Epidermal melanocyte (primary cell): ENCODE measurements around the gene CLDN12.
"Not testable (repeated sequence)": the region's sequence is repeated elsewhere in the genome, so short reads cannot be mapped to it uniquely, and the experiment has no call there.

Experiments
- DNase-seq: peaks from one replicate; pipeline ENCODE4 v3.0.0; 2011; ENCODE audit warnings: low spot score; ENCODE audit not compliant: insufficient read length

The CLDN12 gene

DNA sequence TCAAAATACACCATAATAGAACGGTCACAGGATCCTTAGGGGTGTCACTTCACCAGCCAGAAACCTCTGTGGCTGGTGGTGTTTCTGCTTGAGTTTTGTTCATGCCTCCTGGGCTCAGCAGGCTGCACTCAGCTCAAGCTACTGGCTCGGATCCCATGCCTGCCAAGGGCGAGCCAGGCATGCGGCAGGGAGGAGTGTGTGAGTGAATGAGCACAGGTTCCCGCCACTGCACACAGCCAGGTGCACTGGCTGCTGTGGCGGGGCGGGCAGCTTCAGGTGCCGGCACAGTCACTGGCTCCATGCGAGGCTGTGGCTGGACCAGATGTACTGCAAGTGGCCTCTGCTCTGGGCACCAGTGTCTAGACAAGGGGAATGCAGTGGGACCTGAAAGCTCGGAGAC lies 29.5 kb downstream of the CLDN12 start:
- DNase-seq, result no peak

DNA sequence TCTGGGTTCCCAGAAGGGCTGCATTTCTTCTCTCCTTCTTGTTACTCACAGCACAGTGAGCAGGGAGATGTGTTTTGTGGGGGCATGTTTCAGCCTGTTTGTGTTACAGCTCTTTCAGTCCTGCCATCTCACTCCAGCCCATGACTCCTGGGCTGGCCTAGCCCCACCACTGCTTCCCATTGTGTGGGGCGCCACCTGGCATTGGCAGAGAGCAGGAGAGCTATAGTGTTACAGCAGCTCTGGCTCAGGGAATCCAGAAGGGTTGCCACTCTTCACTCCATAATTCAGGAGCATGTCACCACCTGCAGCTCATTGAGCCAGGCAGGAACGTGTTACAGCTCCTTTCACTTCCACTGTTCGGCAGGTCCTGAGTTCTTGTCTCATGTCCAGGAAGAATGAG lies 30.0 kb downstream of the CLDN12 start:
- no peak for DNase-seq

GRCh38 chr7:90445633-90446032 lies 42.4 kb downstream of the CLDN12 start:
- DNase-seq, result no peak

DNA sequence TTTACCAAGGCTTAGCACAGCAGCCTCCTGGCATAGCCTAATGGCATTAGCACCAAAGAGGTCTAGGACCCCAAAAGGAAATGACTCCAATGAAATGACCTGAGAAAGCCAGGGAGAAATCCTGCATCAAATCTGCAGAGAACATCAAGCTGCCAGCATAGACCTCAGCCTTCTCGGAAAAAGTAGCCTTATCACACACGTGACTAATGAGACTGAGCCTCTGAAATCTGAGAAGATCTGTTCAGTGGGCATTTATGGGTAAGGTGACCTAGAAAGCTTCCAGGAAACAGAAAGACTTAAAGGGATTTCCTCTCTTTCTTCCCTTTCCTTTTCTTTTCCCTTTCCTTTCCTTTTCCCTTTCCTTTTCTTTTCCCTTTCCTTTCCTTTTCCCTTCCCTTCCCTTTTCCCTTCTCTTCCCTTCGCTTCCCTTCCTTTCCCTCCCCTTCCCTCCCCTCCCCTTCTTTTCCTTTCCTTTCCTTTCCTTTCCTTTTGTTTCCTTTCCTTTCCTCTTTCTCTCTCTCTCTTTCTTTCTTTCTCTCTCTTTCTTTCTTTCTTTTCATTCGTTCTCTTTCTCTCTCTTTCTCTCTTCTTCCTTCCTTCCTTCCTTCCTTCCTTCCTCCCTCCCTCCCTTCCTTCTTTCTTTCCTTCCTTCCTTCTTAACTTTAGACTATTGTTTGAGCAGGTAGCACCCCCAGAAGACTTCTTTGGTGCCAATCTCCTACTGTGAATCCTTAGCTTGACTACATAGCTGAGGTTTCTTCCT lies 43.1 kb downstream of the CLDN12 start:
- no peak for DNase-seq

DNA sequence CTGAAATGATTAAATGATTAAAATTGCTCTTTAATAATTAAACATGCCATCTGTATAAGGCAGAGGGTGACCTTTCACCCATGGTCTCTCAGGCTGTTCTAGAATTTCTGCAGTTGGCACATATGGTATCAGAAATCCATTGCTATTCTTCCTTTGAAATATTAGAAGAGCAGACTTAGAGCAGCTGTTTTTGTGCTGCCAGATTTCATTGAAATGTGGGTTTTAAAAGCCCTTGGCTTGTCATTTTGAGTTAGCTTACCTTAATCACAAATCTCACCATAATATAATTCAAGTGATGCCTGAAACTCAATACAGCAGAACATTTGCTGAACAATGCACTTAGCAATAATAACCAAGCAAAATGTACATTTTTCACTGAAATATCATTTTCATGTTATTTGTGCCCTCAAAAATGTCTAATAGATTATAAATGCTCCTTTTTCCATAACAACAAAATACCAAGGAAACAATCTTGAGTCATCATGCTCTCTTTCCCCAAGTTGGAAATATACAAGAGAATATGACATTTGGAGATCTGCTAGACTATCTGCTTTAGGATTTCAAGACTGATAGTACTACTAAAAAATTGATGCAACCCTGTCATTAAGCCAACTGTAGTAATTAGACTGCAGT lies 50.1 kb downstream of the CLDN12 start:
- no peak for DNase-seq

DNA sequence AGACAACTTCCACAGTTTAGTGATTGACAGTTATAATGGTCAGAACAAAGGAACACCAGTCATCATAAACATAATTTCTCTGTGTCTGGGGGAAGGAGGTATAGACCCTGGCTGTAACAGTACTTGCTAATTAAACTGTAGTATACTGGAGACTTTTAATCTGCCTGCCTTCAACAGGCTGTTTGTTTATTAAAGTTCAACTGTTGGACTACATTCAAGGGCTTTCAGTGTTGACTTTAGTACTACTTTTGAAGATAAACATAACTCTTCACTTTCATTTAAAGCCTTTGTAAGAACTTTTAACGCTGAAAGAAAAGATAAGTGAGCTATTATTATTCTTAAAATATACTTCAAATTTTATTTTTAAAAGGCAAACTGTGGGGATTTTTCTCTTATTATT lies 50.7 kb downstream of the CLDN12 start:
- DNase-seq, result no peak

DNA sequence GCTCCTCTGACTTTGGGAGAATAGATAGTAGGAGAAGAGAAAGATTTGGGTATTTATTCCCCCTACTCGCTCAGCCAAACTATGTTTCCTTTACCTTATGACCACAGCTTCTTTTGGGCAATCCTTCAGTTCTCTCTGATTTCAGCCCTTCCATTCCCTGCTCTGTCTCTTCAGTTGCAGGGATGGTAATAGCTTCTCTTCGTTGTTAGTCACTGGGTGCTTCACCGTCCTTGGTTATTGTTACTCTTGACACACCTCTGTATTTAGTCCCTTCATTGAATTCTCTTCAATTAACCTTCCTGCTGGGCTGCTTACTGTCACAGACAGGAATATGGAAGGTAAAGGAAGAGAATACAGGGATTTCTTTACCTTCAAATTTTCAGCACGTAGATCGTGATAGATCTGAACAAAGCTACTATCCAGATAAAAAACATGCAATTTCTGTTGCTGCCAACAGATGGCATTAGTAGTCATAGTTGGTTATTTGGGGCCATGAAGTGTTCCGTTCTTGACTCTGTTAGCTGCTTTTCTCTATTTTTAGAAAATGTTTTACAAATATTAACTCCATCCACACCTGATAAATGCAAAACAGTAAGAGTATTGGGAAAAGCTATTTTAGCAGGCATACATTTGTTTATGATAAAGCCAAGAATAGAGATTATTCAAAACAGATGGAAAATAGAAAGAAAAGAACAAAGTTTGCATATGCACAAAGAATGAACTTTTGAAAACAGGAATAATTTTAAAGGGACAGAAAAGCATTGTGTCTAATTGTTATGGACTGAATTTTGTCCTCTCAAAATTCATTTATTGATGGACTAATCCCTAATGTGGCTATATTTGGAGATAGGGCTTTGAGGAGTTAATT lies 52.1 kb downstream of the CLDN12 start:
- DNase-seq, result peak; percentile 54

- no peak for DNase-seq
These were observed 54.8 kb downstream of the CLDN12 start for GRCh38 chr7:90458104-90458503.

- DNase-seq, result no peak
These were observed 56.6 kb downstream of the CLDN12 start for GRCh38 chr7:90459888-90460287.

DNA sequence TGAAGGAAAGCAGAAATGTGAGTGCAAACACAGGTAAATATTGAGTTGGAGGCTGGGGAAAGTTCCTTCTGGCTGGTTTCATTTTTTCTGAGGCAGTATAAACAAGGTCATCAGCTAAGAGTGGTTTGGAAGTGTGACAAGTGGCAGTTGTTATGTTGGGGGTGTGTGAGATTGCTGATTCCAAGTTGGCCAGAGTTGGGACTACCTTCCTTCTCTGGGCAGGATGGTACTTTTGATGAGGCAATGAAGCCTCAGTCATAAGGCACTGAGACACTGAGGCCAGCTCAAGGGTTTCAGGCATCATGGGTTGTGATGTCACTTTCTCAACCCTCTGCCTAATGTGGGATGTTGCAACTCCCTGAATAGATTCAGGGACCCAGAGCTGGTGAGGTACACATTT lies 58.0 kb downstream of the CLDN12 start:
- no peak for DNase-seq

GRCh38 chr7:90463151-90463628 lies 59.9 kb downstream of the CLDN12 start:
- DNase-seq, result not testable (repeated sequence)
